H9 (cell line): ENCODE measurements around the gene ZNF700. TPM values are rescaled to one million over a fixed set of nuclear protein-coding genes. Genes with fewer than 3 reads are reported as not detected.
"Not testable (repeated sequence)": the region's sequence is repeated elsewhere in the genome, so short reads cannot be mapped to it uniquely, and the experiment has no call there.

ENCODE experiments used
- DNase-seq: peaks from one replicate; pipeline ENCODE4 v3.0.0-alpha.2; 2017
- H2AFZ ChIP-seq: one replicate; pipeline ENCODE4 v1.6.1; 2013; ENCODE audit warnings: mild to moderate bottlenecking, low read length, control low read depth, moderate library complexity
- H2AK5ac ChIP-seq: 2 replicates; pipeline ENCODE4 v1.6.1; 2013; ENCODE audit warnings: low read length, control low read depth, mixed read lengths; ENCODE audit not compliant: insufficient read length
- H2BK120ac ChIP-seq: one replicate; pipeline ENCODE4 v1.6.1; 2013; ENCODE audit warnings: low read depth, mild to moderate bottlenecking, low read length, control low read depth, inconsistent platforms; ENCODE audit not compliant: poor library complexity, severe bottlenecking
- H2BK12ac ChIP-seq: 2 replicates; pipeline ENCODE4 v1.6.1; 2013; ENCODE audit warnings: low read length, control low read depth, mixed read lengths, low read depth; ENCODE audit not compliant: insufficient read length
- H2BK15ac ChIP-seq: 2 replicates; pipeline ENCODE4 v1.6.1; 2013; ENCODE audit warnings: low read depth, low read length, control low read depth
- H2BK20ac ChIP-seq: one replicate; pipeline ENCODE4 v1.6.1; 2013; ENCODE audit warnings: low read depth, mild to moderate bottlenecking, low read length, control low read depth, inconsistent platforms; ENCODE audit not compliant: poor library complexity, severe bottlenecking
- H2BK5ac ChIP-seq: 2 replicates; pipeline ENCODE4 v1.6.1; 2013; ENCODE audit warnings: low read length, control low read depth, mixed read lengths; ENCODE audit not compliant: insufficient read length
- H3K14ac ChIP-seq: 2 replicates; pipeline ENCODE4 v1.6.1; 2013; ENCODE audit warnings: low read length, control low read depth; ENCODE audit not compliant: insufficient read depth
- H3K18ac ChIP-seq: 2 replicates; pipeline ENCODE4 v1.6.1; 2013; ENCODE audit warnings: low read depth, mild to moderate bottlenecking, mixed read lengths, low read length, control low read depth; ENCODE audit not compliant: insufficient read length
- H3K23ac ChIP-seq: 2 replicates; pipeline ENCODE4 v1.6.1; 2013; ENCODE audit warnings: low read length, control low read depth, mixed read lengths, low read depth; ENCODE audit not compliant: insufficient read length
- H3K23me2 ChIP-seq: 2 replicates; pipeline ENCODE4 v1.6.1; 2013; ENCODE audit warnings: low read depth, mild to moderate bottlenecking, mixed read lengths, low read length, control low read depth; ENCODE audit not compliant: insufficient read length, poor library complexity, severe bottlenecking
- H3K27ac ChIP-seq: 2 replicates; pipeline ENCODE4 v1.5.1; 2013; ENCODE audit warnings: low read length, control low read depth, mixed read lengths, low read depth; ENCODE audit not compliant: insufficient read length
- H3K27me3 ChIP-seq: 2 replicates; pipeline ENCODE4 v1.6.1; 2013; ENCODE audit warnings: low read length, control low read depth, inconsistent platforms; ENCODE audit not compliant: insufficient read depth
- H3K4ac ChIP-seq: 2 replicates; pipeline ENCODE4 v1.6.1; 2013; ENCODE audit warnings: low read depth, mild to moderate bottlenecking, control low read depth, inconsistent platforms, low read length, moderate library complexity
- H3K4me1 ChIP-seq: 2 replicates; pipeline ENCODE4 v1.6.1; 2013; ENCODE audit warnings: low read length, control low read depth, inconsistent platforms; ENCODE audit not compliant: insufficient read depth
- H3K4me2 ChIP-seq: 2 replicates; pipeline ENCODE4 v1.6.1; 2013; ENCODE audit warnings: low read length, control low read depth, mixed read lengths; ENCODE audit not compliant: insufficient read length, insufficient read depth
- H3K56ac ChIP-seq: 2 replicates; pipeline ENCODE4 v1.6.1; 2013; ENCODE audit warnings: low read depth, mild to moderate bottlenecking, mixed read lengths, low read length, control low read depth; ENCODE audit not compliant: insufficient read length
- H3K79me1 ChIP-seq: 2 replicates; pipeline ENCODE4 v1.6.1; 2013; ENCODE audit warnings: low read depth, mild to moderate bottlenecking, moderate library complexity, low read length, control low read depth, inconsistent platforms; ENCODE audit not compliant: insufficient read depth, poor library complexity, severe bottlenecking
- H3K79me2 ChIP-seq: 2 replicates; pipeline ENCODE4 v1.6.1; 2013; ENCODE audit warnings: low read length, control low read depth, inconsistent platforms; ENCODE audit not compliant: insufficient read depth
- H3K9ac ChIP-seq: 2 replicates; pipeline ENCODE4 v1.6.1; 2013; ENCODE audit warnings: low read length, control low read depth, mixed read lengths; ENCODE audit not compliant: insufficient read length; ENCODE audit errors: extremely low read depth
- H3K9me3 ChIP-seq: one replicate; pipeline ENCODE4 v1.6.1; 2013; ENCODE audit warnings: low read depth, low read length, inconsistent platforms; ENCODE audit not compliant: control insufficient read depth
- H3T11ph ChIP-seq: one replicate; pipeline ENCODE4 v1.6.1; 2013; ENCODE audit warnings: mild to moderate bottlenecking, low read length, control low read depth, inconsistent platforms
- H4K20me1 ChIP-seq: one replicate; pipeline ENCODE4 v1.6.1; 2013; ENCODE audit not compliant: control insufficient read depth, insufficient read length, insufficient read depth
- H4K5ac ChIP-seq: 2 replicates; pipeline ENCODE4 v1.6.1; 2013; ENCODE audit warnings: low read depth, mild to moderate bottlenecking, mixed read lengths, low read length, control low read depth; ENCODE audit not compliant: insufficient read length
- H4K8ac ChIP-seq: replicated peaks from 2 replicates; pipeline ENCODE4 v1.6.1; 2013; ENCODE audit warnings: low read length, control low read depth, mixed read lengths, low read depth; ENCODE audit not compliant: insufficient read length
- H4K91ac ChIP-seq: 2 replicates; pipeline ENCODE4 v1.6.1; 2013; ENCODE audit warnings: low read depth, mild to moderate bottlenecking, moderate library complexity, mixed read lengths, low read length, control low read depth; ENCODE audit not compliant: insufficient read length
- H3K27ac Mint-ChIP-seq, 3 experiments: 2 replicates in 2 of 3; 3 replicates in 1 of 3; pipeline ENCODE4 v1.8.0; 2020 to 2021; ENCODE audit warnings: mixed read lengths in 3 of 3, mild to moderate bottlenecking in 1 of 3, moderate library complexity in 1 of 3
- H3K27me3 Mint-ChIP-seq: 2 replicates; pipeline ENCODE4 v1.8.0; 2021; ENCODE audit warnings: low read depth, mild to moderate bottlenecking, moderate library complexity, mixed read lengths
- H3K36me3 Mint-ChIP-seq, 3 experiments: 2 replicates in 2 of 3; 3 replicates in 1 of 3; pipeline ENCODE4 v1.8.0; 2020 to 2021; ENCODE audit warnings: low read depth in 3 of 3, mixed read lengths in 3 of 3; ENCODE audit not compliant: insufficient read depth in 1 of 3
- H3K4me1 Mint-ChIP-seq, 2 experiments: 2 replicates each; pipeline ENCODE4 v1.8.0; 2020; ENCODE audit warnings: mixed read lengths in 2 of 2
- H3K4me3 Mint-ChIP-seq, 2 experiments: 2 replicates in 1 of 2; 3 replicates in 1 of 2; pipeline ENCODE4 v1.8.0; 2020 to 2021; ENCODE audit warnings: mild to moderate bottlenecking in 2 of 2, mixed read lengths in 2 of 2, moderate library complexity in 1 of 2
- H3K9me3 Mint-ChIP-seq, 2 experiments: 2 replicates in 1 of 2; 3 replicates in 1 of 2; pipeline ENCODE4 v1.8.0; 2020; ENCODE audit warnings: mild to moderate bottlenecking in 2 of 2, mixed read lengths in 2 of 2, moderate library complexity in 1 of 2
- CTCF ChIP-seq: fragments of 200-600 bp; sonication (generic); conservative IDR thresholded peaks from 3 replicates; pipeline ENCODE4 v1.8.0; 2021; ENCODE audit warnings: antibody characterized with exemption, mild to moderate bottlenecking
- WGBS: extraction: QIAGEN DNeasy Blood & Tissue Kit; methylation state at CpG from one replicate; pipeline ENCODE4 v1.1.7; 2013; ENCODE audit warnings: missing lambda C conversion rate, low lambda C conversion rate, mixed read lengths; ENCODE audit not compliant: insufficient read length; ENCODE audit errors: extremely low coverage; 5-methylcytosine and 5-hydroxymethylcytosine counted together
- total RNA-seq: library from RNA; stranded (reverse); gene quantifications from 2 replicates; pipeline ENCODE4 v1.2.1, GENCODE V29; 2021

The ZNF700 gene
- total RNA-seq, 1 experiment from 2014 or later = 9.9 TPM

- not testable (repeated sequence) for H3K14ac ChIP-seq, H3K23me2 ChIP-seq, H2BK20ac ChIP-seq, H3K27me3 ChIP-seq, H4K20me1 ChIP-seq, H2BK5ac ChIP-seq, H2BK15ac ChIP-seq, H4K5ac ChIP-seq, H2BK120ac ChIP-seq, H3K9ac ChIP-seq, H4K91ac ChIP-seq, H2BK12ac ChIP-seq, H3K23ac ChIP-seq, H3K4me3 Mint-ChIP-seq, H3T11ph ChIP-seq, H3K4me2 ChIP-seq, H3K18ac ChIP-seq, H3K56ac ChIP-seq, H3K36me3 Mint-ChIP-seq, H3K4me1 Mint-ChIP-seq, H3K4ac ChIP-seq, H2AFZ ChIP-seq, H3K4me1 ChIP-seq, H3K79me2 ChIP-seq, H3K79me1 ChIP-seq, H2AK5ac ChIP-seq, H3K9me3 ChIP-seq, H3K27ac ChIP-seq, H4K8ac ChIP-seq
- no CpG with 5 or more reads among the region's 16 CpGs for WGBS
- H3K27ac Mint-ChIP-seq = peak overlapping the region in 1 of 3 experiments; percentile 49; a peak in 1 of 7 replicates
- H3K27me3 Mint-ChIP-seq = peaks cover 18% of the 10 kb centered on the region
- DNase-seq = peak; percentile 69
- peak; percentile 64 for TF ChIP-seq CTCF
- peaks cover 11 to 37% of the 10 kb centered on the region in 2 experiments for H3K9me3 Mint-ChIP-seq
These were observed 45.1 kb upstream of the ZNF700 start for GRCh38 chr19:11879687-11880266.
